Measurements from ENCODE around the gene TBC1D5.

TBC1D5 gene

DNA sequence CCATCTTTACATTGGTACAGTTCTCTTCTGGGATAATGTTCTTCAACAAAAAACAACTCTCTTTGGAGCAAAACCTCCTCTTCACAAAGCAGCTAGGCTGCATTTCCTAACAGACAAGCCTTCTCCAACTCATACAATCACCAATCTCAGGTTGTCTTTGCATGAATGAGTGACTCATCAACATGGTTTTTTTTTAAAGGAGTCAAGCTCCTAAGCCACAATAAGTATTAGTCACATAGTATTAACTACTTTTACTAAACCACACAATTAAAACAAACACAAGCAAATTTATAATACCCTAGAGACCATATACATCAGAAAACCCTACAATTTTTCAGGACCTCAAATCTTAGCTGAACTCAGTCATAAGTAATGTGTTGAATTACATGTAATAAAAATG lies 137.4 kb downstream of the TBC1D5 start:
- Mint-ChIP-seq H3K4me1 (peaks cover 15 to 19% of the 10 kb centered on the region in 2 donors), H3K27ac (no peak overlapping the region)

DNA sequence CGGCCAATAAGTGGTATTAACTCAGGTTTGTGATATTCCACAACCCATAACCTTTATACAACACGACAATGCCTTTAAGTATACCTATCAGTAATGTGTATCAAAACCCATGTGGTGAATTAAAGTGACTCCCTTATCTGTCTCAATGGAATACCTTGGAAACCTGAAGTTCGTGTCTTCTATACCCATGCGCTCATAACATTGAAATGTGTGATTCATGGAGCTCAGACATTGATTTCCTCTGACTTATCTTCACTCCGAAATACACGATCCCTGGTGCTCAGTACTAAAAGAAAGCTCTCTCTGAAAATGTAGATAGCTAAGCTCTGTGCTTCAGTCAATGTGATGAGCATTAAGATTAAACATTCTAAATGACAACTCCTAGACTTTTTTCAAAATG lies 140.3 kb downstream of the TBC1D5 start:
- Mint-ChIP-seq H3K4me3 (no peak overlapping the region), H3K36me3 (peaks cover 21 to 42% of the 10 kb centered on the region in 2 donors), H3K27me3 (no peaks in the 10 kb centered on the region), H3K9me3 (peaks cover 0 to 6% of the 10 kb centered on the region in 2 donors), H3K27ac (no peak overlapping the region), H3K4me1 (peaks cover 9 to 16% of the 10 kb centered on the region in 2 donors)
- ATAC-seq (replicated peaks) = no peak
- DNase-seq = no peak

More for the DNA sequence above, 137.4 kb downstream of the TBC1D5 start:
- no peaks in the 10 kb centered on the region for H3K27me3 Mint-ChIP-seq
- peaks cover 0 to 6% of the 10 kb centered on the region in 2 donors for H3K9me3 Mint-ChIP-seq
- peak; percentile 31 to 50 for ATAC-seq (replicated peaks)
- no peak overlapping the region for H3K4me3 Mint-ChIP-seq
- H3K36me3 Mint-ChIP-seq = peaks cover 13 to 34% of the 10 kb centered on the region in 2 donors
- DNase-seq = no peak

DNA sequence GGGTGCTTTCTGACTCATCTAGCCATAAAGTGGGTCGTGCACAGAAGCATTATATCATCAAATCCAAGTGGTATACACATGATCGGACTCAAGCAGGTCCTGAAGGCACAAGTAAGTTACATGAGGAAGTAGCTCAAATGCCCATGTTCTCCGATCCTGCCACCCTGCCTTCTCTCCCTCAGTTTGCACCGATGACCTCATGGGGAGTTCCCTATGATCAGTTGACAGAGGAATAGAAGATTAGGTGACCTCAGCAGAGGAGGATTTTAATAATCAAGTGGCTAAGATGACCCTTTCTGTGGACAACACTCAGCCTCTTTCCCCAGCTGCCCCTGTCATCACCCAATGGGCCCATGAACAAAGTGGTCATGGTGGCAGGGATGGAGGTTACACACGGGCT lies 149.5 kb downstream of the TBC1D5 start:
- Mint-ChIP-seq H3K4me1 (peaks cover 5 to 18% of the 10 kb centered on the region in 2 donors), H3K36me3 (peaks cover 39 to 63% of the 10 kb centered on the region in 2 donors), H3K4me3 (no peak overlapping the region), H3K27me3 (no peaks in the 10 kb centered on the region), H3K27ac (no peak overlapping the region), H3K9me3 (peaks cover 17 to 25% of the 10 kb centered on the region in 2 donors)
- no peak for DNase-seq
- ATAC-seq (replicated peaks) = no peak

DNA sequence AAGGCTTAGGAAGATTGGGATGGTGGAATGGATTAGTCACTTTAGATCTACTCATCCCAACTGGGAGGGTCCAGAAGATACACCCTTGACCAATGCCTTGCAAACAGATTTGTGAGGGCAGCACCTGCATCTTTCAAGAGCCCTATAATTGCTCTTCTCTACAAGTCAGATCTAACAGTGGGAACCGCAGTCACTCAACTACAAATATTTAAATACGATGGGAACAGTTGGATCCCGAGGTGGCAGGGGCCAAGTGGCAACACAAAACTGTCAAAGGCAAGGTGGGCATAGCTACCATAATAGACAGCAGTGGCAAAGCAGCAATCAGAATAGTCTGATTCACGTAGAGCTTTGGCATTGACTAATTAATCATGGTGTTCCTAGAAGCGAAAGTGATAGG lies 152.0 kb downstream of the TBC1D5 start:
- Mint-ChIP-seq H3K9me3 (peaks cover 17 to 25% of the 10 kb centered on the region in 2 donors), H3K36me3 (peaks cover 37 to 57% of the 10 kb centered on the region in 2 donors), H3K27me3 (no peaks in the 10 kb centered on the region), H3K4me3 (no peak overlapping the region), H3K4me1 (peaks cover 9 to 26% of the 10 kb centered on the region in 2 donors), H3K27ac (peak overlapping the region; percentile 22)
- no peak for DNase-seq
- no peak for ATAC-seq (replicated peaks)

DNA sequence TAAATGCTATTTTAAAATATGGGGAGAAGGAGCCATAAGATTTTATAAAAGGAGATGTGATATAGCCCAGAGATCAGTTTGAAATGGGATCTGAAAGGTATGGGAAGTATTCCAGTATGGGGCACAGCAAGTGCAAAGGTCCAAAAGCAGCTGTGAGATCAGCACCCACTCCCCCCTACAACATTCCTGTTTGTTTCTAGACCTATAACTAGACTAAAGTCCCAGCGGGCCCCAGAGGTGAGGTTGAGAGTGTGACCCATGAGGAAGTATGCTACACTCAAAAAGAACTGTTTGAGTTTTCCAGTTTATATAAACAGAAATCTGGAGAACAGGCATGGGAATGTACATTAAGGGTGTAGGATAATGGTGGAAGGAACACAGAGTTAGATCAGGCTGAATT lies 152.5 kb downstream of the TBC1D5 start:
- Mint-ChIP-seq H3K9me3 (peaks cover 17 to 25% of the 10 kb centered on the region in 2 donors), H3K4me3 (no peak overlapping the region), H3K27ac (peak overlapping the region; percentile 5), H3K27me3 (no peaks in the 10 kb centered on the region), H3K4me1 (peaks cover 11 to 28% of the 10 kb centered on the region in 2 donors), H3K36me3 (peaks cover 37 to 57% of the 10 kb centered on the region in 2 donors)
- DNase-seq = no peak
- ATAC-seq (replicated peaks) = no peak

DNA sequence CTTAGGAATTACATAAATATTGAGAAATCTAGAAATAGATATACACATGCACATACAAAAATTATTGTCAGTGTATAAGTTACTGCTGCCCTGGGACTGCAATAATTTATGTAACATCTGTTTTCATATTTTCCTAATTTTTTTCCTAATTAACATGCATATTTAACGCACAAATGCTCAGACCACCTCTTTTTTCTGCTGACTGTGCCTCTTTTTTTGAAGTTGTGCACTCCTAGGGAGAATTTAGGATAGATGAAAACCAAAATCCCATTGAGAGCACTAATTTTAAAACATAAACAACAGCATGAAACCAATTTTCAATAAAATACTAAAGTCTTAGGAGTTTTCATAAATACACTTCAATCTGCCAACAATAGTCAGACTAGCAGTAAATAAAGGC lies 154.0 kb downstream of the TBC1D5 start:
- peaks cover 30 to 44% of the 10 kb centered on the region in 2 donors for H3K36me3 Mint-ChIP-seq
- no peak overlapping the region for H3K4me3 Mint-ChIP-seq
- H3K27ac Mint-ChIP-seq = no peak overlapping the region

DNA sequence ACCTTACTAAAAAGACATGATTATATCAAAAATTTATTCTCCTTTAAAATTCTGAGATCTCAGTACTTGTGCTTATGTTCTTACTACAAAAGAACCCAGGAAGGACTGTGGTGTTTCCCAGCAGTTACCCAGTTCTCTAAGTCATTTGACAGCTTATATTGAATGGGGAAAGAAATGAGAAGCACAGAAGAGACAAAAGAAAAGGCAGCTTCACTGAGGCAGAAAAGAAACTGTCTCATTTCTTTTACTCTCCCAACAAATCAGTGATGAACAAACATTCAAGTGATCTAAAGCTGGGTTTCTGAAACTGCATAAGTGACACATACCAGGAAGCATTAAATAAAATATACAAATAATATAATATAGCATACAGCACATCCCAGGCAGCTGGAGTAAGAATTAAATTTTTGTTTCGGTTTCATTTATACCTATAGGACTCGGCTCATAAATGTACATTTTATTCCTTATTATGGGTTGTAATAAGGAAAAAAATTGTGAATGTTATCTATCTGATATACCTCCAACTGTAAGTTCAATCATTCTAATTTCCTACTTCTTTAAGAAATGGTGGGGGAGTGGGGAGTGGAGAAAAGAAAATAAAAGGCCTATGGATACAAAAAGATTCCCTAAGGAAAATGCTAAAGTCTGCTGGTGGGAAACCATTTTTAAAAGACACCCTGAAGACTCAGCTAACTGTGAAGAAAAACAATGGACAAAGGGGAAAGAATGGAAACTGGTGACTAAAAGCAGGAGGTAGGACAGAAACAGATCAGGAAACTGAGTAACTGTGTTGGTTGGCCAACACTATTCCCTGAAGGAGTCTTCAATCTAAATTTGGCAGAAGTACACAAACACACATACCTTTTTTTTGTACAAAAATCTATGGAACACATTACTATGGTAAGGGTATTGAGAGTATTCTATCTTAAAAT lies 156.8 kb downstream of the TBC1D5 start:
- Mint-ChIP-seq H3K27me3 (no peaks in the 10 kb centered on the region), H3K9me3 (peaks cover 15% of the 10 kb centered on the region in 2 donors), H3K4me3 (no peak overlapping the region), H3K4me1 (peaks cover 11 to 28% of the 10 kb centered on the region in 2 donors), H3K36me3 (peaks cover 21 to 22% of the 10 kb centered on the region in 2 donors), H3K27ac (no peak overlapping the region)
- ATAC-seq (replicated peaks) (no peak), DNase-seq (no peak)

More for the DNA sequence above, 154.0 kb downstream of the TBC1D5 start:
- H3K9me3 Mint-ChIP-seq = peaks cover 15 to 21% of the 10 kb centered on the region in 2 donors
- DNase-seq = no peak
- no peaks in the 10 kb centered on the region for H3K27me3 Mint-ChIP-seq
- H3K4me1 Mint-ChIP-seq = peaks cover 11 to 28% of the 10 kb centered on the region in 2 donors
- no peak for ATAC-seq (replicated peaks)

DNA sequence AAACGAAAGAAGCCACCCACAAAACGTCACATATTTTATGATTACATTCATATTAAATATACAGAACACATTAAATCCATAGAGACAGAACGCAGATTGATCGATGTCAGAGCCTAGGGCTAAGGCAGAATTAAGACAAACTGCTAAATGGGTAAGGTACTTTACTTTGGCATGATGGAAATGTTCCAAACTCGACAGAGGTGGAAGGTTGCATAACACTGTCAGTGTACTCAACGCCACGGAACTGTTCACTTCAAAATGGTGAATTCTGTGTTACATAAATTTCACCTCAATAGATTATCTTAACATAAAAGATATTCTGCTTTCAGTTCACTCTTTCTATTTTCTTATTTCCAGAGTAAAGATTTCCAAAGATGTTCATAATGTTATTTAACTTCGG lies 158.4 kb downstream of the TBC1D5 start:
- Mint-ChIP-seq H3K9me3 (peaks cover 0 to 1% of the 10 kb centered on the region in 2 donors), H3K36me3 (peaks cover 5 to 6% of the 10 kb centered on the region in 2 donors), H3K27me3 (no peaks in the 10 kb centered on the region), H3K4me1 (peaks cover 16 to 21% of the 10 kb centered on the region in 2 donors), H3K27ac (no peak overlapping the region), H3K4me3 (no peak overlapping the region)
- no peak for ATAC-seq (replicated peaks)
- no peak for DNase-seq

DNA sequence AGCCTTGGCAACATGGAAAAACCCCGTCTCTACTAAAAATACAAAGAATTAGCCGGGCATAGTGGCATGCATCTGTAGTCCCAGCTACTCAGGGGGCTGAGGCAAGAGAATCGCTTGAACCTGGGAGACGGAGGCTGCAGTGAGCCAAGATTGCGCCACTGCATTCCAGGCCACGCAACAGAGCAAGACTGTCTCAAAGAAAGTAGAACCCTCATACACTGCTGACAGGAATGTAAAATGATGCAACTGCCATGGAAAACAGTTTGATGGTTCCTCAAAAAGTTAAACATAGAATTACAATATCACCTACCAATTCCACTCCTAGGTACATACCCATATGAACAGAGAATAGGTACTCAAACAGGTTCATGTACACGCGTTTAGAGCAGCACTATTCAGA lies 158.9 kb downstream of the TBC1D5 start:
- ATAC-seq (replicated peaks) (no peak), DNase-seq (no peak)
- H3K27ac Mint-ChIP-seq = peak overlapping the region; percentile 38
- H3K27me3 Mint-ChIP-seq = no peaks in the 10 kb centered on the region
- H3K4me1 Mint-ChIP-seq = peaks cover 15 to 16% of the 10 kb centered on the region in 2 donors
- peaks cover 2 to 4% of the 10 kb centered on the region in 2 donors for H3K36me3 Mint-ChIP-seq
- peaks cover 0 to 1% of the 10 kb centered on the region in 2 donors for H3K9me3 Mint-ChIP-seq
- H3K4me3 Mint-ChIP-seq = no peak overlapping the region

DNA sequence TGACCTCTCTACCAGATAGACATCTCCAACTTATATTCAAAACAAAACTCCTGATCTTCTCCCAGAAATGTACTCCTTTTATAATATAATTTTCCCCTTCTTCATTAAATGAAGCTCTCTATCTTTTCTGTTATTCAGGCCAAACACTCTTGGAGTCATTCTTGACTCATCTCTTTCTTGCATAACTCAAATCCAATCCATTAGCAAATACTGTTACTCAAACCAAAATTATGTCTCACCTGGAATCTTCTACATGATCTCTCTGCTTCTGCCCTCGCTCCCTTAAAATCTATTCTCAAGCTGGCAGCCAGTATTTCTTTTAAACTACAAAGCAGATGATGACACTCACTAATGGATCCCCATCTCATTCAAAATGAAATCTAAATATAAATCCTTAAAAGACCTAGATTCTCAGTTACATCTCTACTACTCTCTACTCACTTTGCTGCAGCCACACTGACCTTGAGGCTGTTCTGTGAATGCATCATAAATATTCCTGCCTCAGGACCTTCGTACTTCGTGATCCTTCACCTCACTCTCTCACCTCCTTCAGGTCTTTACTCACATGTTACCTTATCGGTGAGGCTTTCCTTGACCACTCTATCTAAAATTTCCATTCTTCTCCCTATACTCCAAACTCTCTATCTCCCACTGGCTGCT lies 160.9 kb downstream of the TBC1D5 start:
- Mint-ChIP-seq H3K9me3 (peaks cover 0 to 1% of the 10 kb centered on the region in 2 donors), H3K4me1 (peaks cover 10 to 14% of the 10 kb centered on the region in 2 donors), H3K4me3 (no peak overlapping the region), H3K36me3 (peaks cover 0 to 4% of the 10 kb centered on the region in 2 donors), H3K27me3 (no peaks in the 10 kb centered on the region), H3K27ac (no peak overlapping the region)
- ATAC-seq (replicated peaks) (no peak), DNase-seq (no peak)

DNA sequence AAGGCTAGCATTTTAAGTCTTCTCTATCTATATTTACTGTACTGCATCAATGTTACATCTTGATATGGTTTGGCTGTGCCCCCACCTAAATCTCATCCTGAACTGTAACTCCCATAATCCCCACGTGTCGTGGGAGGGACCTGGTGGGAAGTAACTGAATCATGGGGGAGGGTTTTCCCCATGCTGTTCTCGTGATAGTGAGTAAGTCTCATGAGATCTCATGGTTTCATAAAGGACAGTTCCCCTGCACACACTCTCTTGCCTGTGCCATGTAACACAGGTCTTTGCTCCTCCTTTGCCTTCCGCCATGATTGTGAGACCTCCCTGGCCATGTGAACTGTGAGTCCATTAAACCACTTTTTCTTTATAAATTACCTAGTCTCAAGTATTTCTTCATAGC lies 161.5 kb downstream of the TBC1D5 start:
- Mint-ChIP-seq H3K9me3 (peaks cover 0 to 1% of the 10 kb centered on the region in 2 donors), H3K4me1 (peaks cover 7 to 13% of the 10 kb centered on the region in 2 donors), H3K36me3 (peaks cover 0 to 4% of the 10 kb centered on the region in 2 donors), H3K27ac (no peak overlapping the region), H3K27me3 (no peaks in the 10 kb centered on the region), H3K4me3 (no peak overlapping the region)
- ATAC-seq (replicated peaks) = peak; percentile 20 to 49
- DNase-seq = no peak

DNA sequence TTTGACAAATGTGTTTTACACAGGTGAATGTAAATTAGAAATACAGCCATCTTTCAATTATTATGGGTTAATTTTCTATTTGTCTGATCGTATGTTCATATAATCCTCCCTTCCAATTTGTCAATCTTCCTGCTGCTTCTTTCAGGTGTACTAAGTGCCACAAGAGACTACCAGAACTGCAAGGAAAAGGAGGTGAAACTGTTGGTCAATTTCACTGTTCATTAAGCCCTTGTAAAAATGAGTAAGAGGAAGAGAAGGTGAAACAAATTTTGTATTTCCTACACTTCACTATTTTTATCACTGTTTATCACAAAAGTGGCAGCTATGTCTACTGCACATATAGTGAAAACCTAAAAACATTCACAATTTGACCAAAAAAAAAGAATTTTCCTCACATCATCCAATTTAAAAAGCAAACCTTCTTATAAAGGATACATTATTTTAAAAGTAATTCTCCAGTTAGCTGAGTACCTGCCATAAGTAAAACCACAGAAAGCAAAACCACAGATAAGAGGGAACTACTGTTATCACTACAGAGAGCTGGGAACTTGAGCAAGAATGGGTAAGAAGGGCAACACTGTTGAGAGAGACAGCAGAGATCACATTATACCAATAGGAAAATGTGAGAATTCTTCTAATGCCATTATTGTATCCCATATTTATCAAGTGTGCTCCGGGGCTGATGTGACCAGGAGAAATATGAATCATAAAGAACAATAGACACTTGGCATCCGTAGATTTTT lies 163.0 kb downstream of the TBC1D5 start:
- Mint-ChIP-seq H3K27me3 (no peaks in the 10 kb centered on the region), H3K27ac (no peak overlapping the region), H3K9me3 (peaks cover 0 to 1% of the 10 kb centered on the region in 2 donors), H3K4me1 (peaks cover 0 to 11% of the 10 kb centered on the region in 2 donors), H3K36me3 (peaks cover 3 to 4% of the 10 kb centered on the region in 2 donors), H3K4me3 (no peak overlapping the region)
- DNase-seq (no peak), ATAC-seq (replicated peaks) (peak; percentile 97 to 99)

DNA sequence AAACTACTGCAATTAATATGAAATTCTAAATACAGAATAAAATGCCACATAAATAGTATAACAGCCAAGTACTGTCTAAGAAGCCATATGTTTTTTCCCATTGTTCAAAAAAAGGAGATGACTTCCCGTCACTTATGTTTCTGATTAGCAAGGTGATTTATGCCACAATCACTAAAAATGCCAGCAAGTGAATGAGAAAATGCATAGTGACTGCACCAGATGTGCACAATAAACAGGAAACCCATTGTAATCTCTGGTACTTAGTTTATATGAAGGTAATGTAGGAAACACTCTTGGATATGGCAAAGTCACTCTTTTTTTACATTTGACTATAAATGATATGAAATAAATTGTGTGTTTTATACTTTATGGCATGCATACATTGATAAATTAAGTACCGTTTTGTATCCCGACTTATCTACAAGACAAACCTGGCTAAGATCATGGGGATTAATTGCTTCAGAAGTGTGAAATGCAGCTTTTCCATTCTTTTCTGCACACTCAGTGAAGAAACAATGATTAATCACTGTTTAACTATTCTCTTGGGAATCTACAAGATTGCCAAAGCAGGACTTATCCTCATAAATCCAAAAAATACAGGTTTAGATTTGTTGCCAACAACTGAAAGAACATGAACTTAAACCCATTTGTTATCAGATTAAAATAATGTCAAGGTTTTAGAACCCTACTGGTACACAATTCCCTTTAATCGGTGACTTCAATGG lies 164.5 kb downstream of the TBC1D5 start:
- Mint-ChIP-seq H3K36me3 (peaks cover 6 to 7% of the 10 kb centered on the region in 2 donors), H3K4me3 (no peak overlapping the region), H3K27me3 (no peaks in the 10 kb centered on the region), H3K27ac (no peak overlapping the region), H3K9me3 (peaks cover 0 to 1% of the 10 kb centered on the region in 2 donors), H3K4me1 (peaks cover 0 to 17% of the 10 kb centered on the region in 2 donors)
- DNase-seq = no peak
- ATAC-seq (replicated peaks) = no peak
